Astrocyte of the hippocampus (primary cell): ENCODE results near the gene NDC1.
"Not testable (repeated sequence)": the region's sequence is repeated elsewhere in the genome, so short reads cannot be mapped to it uniquely, and the experiment has no call there.

Source experiments
- DNase-seq: peaks from one replicate; pipeline ENCODE4 v3.0.0; 2011; ENCODE audit warnings: low read depth, low spot score

The NDC1 gene

GRCh38 chr1:53837924-53838653 is at the start of gene NDC1:
Gene NDC1 (minus strand): TSS chr1:53838296. CDS start chr1:53838261, 35 bp downstream.
- DNase-seq = peak; percentile 97

- DNase-seq = not testable (repeated sequence)
These were observed 45.5 kb upstream of the NDC1 start for GRCh38 chr1:53883600-53883999.

GRCh38 chr1:53881853-53882252 is 43.8 kb upstream of the NDC1 start:
- not testable (repeated sequence) for DNase-seq

- peak; percentile 68 for DNase-seq
These were observed 40.5 kb upstream of the NDC1 start for GRCh38 chr1:53878492-53879105.

- not testable (repeated sequence) for DNase-seq
These were observed 37.1 kb upstream of the NDC1 start for GRCh38 chr1:53875150-53875549.

- peak; percentile 29 for DNase-seq
These were observed 33.8 kb upstream of the NDC1 start for GRCh38 chr1:53871773-53872484.

- DNase-seq = peak; percentile 73
These were observed 33.1 kb upstream of the NDC1 start for GRCh38 chr1:53871221-53871620.

- no peak for DNase-seq
These were observed 31.5 kb upstream of the NDC1 start for GRCh38 chr1:53869454-53870117.

- no peak for DNase-seq
These were observed 30.5 kb upstream of the NDC1 start for GRCh38 chr1:53868565-53868964.

- no peak for DNase-seq
These were observed 24.4 kb upstream of the NDC1 start for GRCh38 chr1:53862507-53862906.

- DNase-seq = peak; percentile 77
These were observed 22.9 kb upstream of the NDC1 start for GRCh38 chr1:53860967-53861411.

- no peak for DNase-seq
These were observed 13.6 kb upstream of the NDC1 start for GRCh38 chr1:53851571-53852285.

GRCh38 chr1:53850082-53850673 is 12.1 kb upstream of the NDC1 start:
- no peak for DNase-seq

GRCh38 chr1:53847980-53848379 is 9.9 kb upstream of the NDC1 start:
- no peak for DNase-seq

- DNase-seq = no peak
These were observed 4.3 kb upstream of the NDC1 start for GRCh38 chr1:53842347-53842746.

GRCh38 chr1:53838654-53838974 is 518 bp upstream of the NDC1 start:
- no peak for DNase-seq

- no peak for DNase-seq
These were observed 511 bp downstream of the NDC1 start for GRCh38 chr1:53837646-53837923.

GRCh38 chr1:53835491-53835890 is 2.6 kb downstream of the NDC1 start:
- DNase-seq = peak; percentile 14

- no peak for DNase-seq
These were observed 3.3 kb downstream of the NDC1 start for GRCh38 chr1:53834776-53835175.

- DNase-seq = no peak
These were observed 4.7 kb downstream of the NDC1 start for GRCh38 chr1:53833393-53833792.

- DNase-seq = no peak
These were observed 11.7 kb downstream of the NDC1 start for GRCh38 chr1:53826367-53826766.
